Measurements from ENCODE around the gene PINLYP. TPM values are rescaled to one million over a fixed set of nuclear protein-coding genes. Genes with fewer than 3 reads are reported as not detected.

Gene PINLYP
- total and polyA plus RNA-seq, 11 donors: 0.76 to 4.3 (median 1.2) TPM; not detected in 1

GRCh38 chr19:43605875-43606568 is 30.4 kb downstream of the PINLYP start:
- H3K27ac ChIP-seq: no peak overlapping the region
- no peak overlapping the region for H3K4me3 ChIP-seq
- H3K4me1 ChIP-seq: peaks cover 0 to 18% (median 0%) of the 10 kb centered on the region in 12 donors
- ATAC-seq (no peak), DNase-seq (no peak)
- no peaks in the 10 kb centered on the region for H3K27me3 ChIP-seq
- H3K9me3 ChIP-seq: no peaks in the 10 kb centered on the region
- intact Hi-C loops (cut with DNase I): no loop called here
- TF ChIP-seq POLR2A (IDR thresholded peaks at IDR 0.05) (no peak), CTCF (IDR thresholded peaks at IDR 0.05) (no peak)
- H3K36me3 ChIP-seq: peaks cover 0 to 39% (median 21%) of the 10 kb centered on the region in 9 donors
- 66 to 73% (median 71%) methylated on average over 6 to 7 of the region's 7 CpGs for WGBS, 4 donors

DNA sequence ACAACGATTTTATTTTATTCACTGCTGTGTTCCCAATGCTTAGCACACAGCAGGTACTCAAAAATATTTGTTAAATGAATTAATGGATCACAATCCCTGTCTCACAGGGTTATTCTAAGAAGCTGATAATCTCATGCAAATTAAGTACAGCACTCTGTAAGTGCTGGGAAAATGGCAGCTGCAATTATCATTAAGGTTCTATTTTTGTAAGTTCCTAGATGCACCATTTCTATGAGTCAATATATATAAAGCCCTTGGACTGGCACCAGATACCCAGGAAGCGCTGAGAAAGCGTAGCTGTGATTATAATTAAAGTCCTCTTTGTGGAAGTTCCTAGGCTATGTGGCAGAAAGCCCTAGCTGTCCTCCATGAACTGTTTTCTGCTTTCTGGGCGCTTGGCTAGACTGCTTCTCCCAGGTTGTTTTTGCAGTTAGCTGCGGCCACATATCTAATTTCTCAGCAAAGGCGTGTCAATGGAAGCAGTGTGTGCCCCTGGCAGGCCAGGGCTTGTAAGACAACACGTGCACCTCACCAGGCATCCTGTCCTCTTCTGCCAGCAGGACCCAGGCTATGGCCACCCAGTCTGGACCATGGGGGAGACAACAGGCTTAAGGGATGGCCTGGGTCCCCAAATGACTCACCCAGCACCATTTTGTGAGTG is 31.1 kb downstream of the PINLYP start:
- Histone ChIP-seq H3K36me3 (peaks cover 0 to 38% (median 17%) of the 10 kb centered on the region in 9 donors), H3K4me1 (peaks cover 0 to 15% (median 0%) of the 10 kb centered on the region in 12 donors), H3K9me3 (no peaks in the 10 kb centered on the region), H3K4me3 (no peak overlapping the region), H3K27me3 (no peaks in the 10 kb centered on the region), H3K27ac (no peak overlapping the region)
- TF ChIP-seq POLR2A (IDR thresholded peaks at IDR 0.05) (no peak), CTCF (IDR thresholded peaks at IDR 0.05) (no peak)
- intact Hi-C loops (cut with DNase I): no loop called here
- 84 to 91% (median 86%) methylated on average over 7 of the region's 7 CpGs for WGBS, 4 donors
- ATAC-seq (no peak), DNase-seq (no peak)

GRCh38 chr19:43607238-43608205 is 31.9 kb downstream of the PINLYP start:
- no peak for DNase-seq
- Histone ChIP-seq H3K27ac (no peak overlapping the region), H3K36me3 (peaks cover 0 to 39% (median 23%) of the 10 kb centered on the region in 9 donors), H3K9me3 (no peaks in the 10 kb centered on the region), H3K4me1 (peaks cover 0 to 8% (median 0%) of the 10 kb centered on the region in 12 donors), H3K4me3 (peak overlapping the region in 1 of 12 donors; percentile 40), H3K27me3 (no peaks in the 10 kb centered on the region)
- TF ChIP-seq CTCF (IDR thresholded peaks at IDR 0.05) (no peak), POLR2A (IDR thresholded peaks at IDR 0.05) (no peak)
- ATAC-seq: peak in 2 of 4 donors; percentile 8 to 13
- intact Hi-C loops (cut with DNase I): no loop called here
- 74 to 77% (median 76%) methylated on average over 27 to 28 of the region's 28 CpGs for WGBS, 4 donors
